K562 (cell line): ENCODE measurements around the gene PACC1. TPM values are rescaled to one million over a fixed set of nuclear protein-coding genes. Genes with fewer than 3 reads are reported as not detected.
A peak's percentile ranks its signal among the peaks of the same experiment; 100 is the strongest.

Experiments used
- ATF7 ChIP-seq: fragments of 450-650 bp; IDR thresholded peaks from 2 replicates; pipeline ENCODE4 v1.7.1; 2014; ENCODE audit warnings: mild to moderate bottlenecking, moderate library complexity
- BDP1 ChIP-seq: IDR thresholded peaks from 3 replicates; pipeline ENCODE4 v1.6.1; 2011; ENCODE audit not compliant: insufficient read length, insufficient read depth
- CBX1 ChIP-seq: sonication (generic); IDR thresholded peaks from 2 replicates; pipeline ENCODE4 v1.6.1; 2016; ENCODE audit warnings: antibody characterized with exemption, low read depth, mild to moderate bottlenecking
- CREM ChIP-seq: IDR thresholded peaks from 2 replicates; pipeline ENCODE4 v1.6.1; 2014; ENCODE audit warnings: antibody characterized with exemption, low read depth
- E2F3 ChIP-seq: fragments of 250-450 bp; sonication (Bioruptor Pico); IDR thresholded peaks from 2 replicates; pipeline ENCODE4 v1.4.0; 2020; ENCODE audit warnings: mild to moderate bottlenecking
- ELF4 ChIP-seq: fragments of 450-650 bp; formaldehyde crosslinking; IDR thresholded peaks from 2 replicates; pipeline ENCODE4 v1.4.0; 2022; ENCODE audit warnings: missing genetic modification characterization
- FOSL1 ChIP-seq: fragments of 200-800 bp; sonication (Bioruptor generic); conservative IDR thresholded peaks from 2 replicates; pipeline ENCODE4 v1.6.1; 2016; ENCODE audit warnings: missing genetic modification characterization, missing compliant biosample characterization
- GATAD2B ChIP-seq: fragments of 450-650 bp; IDR thresholded peaks from 2 replicates; pipeline ENCODE4 v1.6.1; 2017; ENCODE audit warnings: mild to moderate bottlenecking, borderline replicate concordance
- OTX1 ChIP-seq: fragments of 450-650 bp; formaldehyde crosslinking; IDR thresholded peaks from 2 replicates; pipeline ENCODE4 v1.4.0; 2022; ENCODE audit warnings: mild to moderate bottlenecking
- PHF21A ChIP-seq: fragments of 450-650 bp; IDR thresholded peaks from 2 replicates; pipeline ENCODE4 v1.6.1; 2017; ENCODE audit warnings: low read depth, borderline replicate concordance
- PML ChIP-seq: IDR thresholded peaks from 2 replicates; pipeline ENCODE4 v1.6.1; 2012; ENCODE audit warnings: low read length, inconsistent platforms
- SRSF9 ChIP-seq: fragments of 200-400 bp; formaldehyde crosslinking; IDR thresholded peaks from 2 replicates; pipeline ENCODE4 v1.6.1; 2017; ENCODE audit warnings: low read depth, low read length, borderline replicate concordance
- polyA plus RNA-seq, 8 experiments: library from polyadenylated mRNA; depleted of rRNA in 4 of 8; stranded (reverse) in 5 of 8; unstranded in 3 of 8; fragments of >200 nt; fragmentation: Nextera tagmentation in 2 of 8; fragmentation: Illumina TruSeq in 1 of 8; extraction: Ambion mirVana in 2 of 8; extraction: Trizol in 1 of 8; gene quantifications; 2 replicates each; pipeline versions ENCODE4 v1.2.1 to v1.2.3, GENCODE V29; 2011 to 2014; ENCODE audit warnings: inconsistent platforms in 1 of 8, missing spikeins in 1 of 8
- total RNA-seq, 7 experiments: library from RNA; depleted of rRNA in 6 of 7; stranded (reverse); fragments of >200 nt in 6 of 7; fragmentation: Illumina TruSeq in 2 of 7; extraction: Trizol in 2 of 7; gene quantifications; 2 replicates each; pipeline versions ENCODE4 v1.2.1 to v1.2.3, GENCODE V29; 2011 to 2021; ENCODE audit warnings: low replicate concordance in 1 of 7
- TF ChIP-seq, protein P1 (sequence below): sonication (generic); formaldehyde crosslinking; IDR thresholded peaks from 2 replicates; pipeline ENCODE4 v1.8.0; 2022; ENCODE audit warnings: missing genetic modification reagents, mild to moderate bottlenecking, borderline replicate concordance
- TF ChIP-seq, protein P2 (sequence below): fragments of 450-650 bp; IDR thresholded peaks from 2 replicates; pipeline ENCODE4 v1.6.1; 2014; ENCODE audit warnings: low read depth, mild to moderate bottlenecking, moderate library complexity, borderline replicate concordance
- TF ChIP-seq, protein P3 (sequence below): fragments of 200-600 bp; sonication (generic); IDR thresholded peaks from one replicate; pipeline ENCODE4 v1.6.1; 2012; ENCODE audit warnings: mild to moderate bottlenecking, low read depth, low read length, inconsistent platforms

PACC1 gene
- total and polyA plus RNA-seq, 9 of the 15 experiments (the other 6 are each of a cell fraction or from before 2014, with no cell fraction given): 7.1 to 19.3 (median 14.9) TPM

DNA sequence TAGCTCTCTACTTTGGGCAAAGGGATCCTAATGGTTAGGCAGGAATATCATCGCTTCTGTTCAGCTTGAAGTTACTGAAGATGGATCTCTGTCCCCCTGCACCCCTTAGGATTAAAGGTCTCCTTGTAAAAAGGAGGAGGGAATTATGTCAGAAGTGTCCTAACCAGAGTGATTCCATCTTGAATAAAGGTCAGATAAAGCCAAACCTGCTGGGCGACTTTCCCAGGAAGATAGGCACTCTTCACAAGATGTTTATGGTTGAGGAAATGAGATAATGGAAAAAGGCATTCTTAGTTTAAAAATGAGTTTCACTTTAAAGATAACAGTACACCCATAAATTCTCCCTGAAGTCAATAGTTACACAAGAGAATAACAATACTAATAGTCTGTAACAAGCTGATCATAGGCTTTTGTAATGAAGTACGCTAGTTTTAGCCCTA, 16.3 kb upstream of the PACC1 start (continued):
- TF ChIP-seq SRSF9 (no peak), PML (peak; percentile 83), CREM (no peak), ELF4 (CRISPR knock-in tag) (peak; percentile 93), PHF21A (no peak), FOSL1 (tag) (peak; percentile 49), E2F3 (CRISPR knock-in tag) (no peak), CBX1 (no peak), ATF7 (peak; percentile 47; the same call in 1 of the 2 replicates), BDP1 (no peak), OTX1 (CRISPR knock-in tag) (peak; percentile 66; the same call in 1 of the 2 replicates), GATAD2B (peak; percentile 86)
- TF ChIP-seq, protein P1, sequence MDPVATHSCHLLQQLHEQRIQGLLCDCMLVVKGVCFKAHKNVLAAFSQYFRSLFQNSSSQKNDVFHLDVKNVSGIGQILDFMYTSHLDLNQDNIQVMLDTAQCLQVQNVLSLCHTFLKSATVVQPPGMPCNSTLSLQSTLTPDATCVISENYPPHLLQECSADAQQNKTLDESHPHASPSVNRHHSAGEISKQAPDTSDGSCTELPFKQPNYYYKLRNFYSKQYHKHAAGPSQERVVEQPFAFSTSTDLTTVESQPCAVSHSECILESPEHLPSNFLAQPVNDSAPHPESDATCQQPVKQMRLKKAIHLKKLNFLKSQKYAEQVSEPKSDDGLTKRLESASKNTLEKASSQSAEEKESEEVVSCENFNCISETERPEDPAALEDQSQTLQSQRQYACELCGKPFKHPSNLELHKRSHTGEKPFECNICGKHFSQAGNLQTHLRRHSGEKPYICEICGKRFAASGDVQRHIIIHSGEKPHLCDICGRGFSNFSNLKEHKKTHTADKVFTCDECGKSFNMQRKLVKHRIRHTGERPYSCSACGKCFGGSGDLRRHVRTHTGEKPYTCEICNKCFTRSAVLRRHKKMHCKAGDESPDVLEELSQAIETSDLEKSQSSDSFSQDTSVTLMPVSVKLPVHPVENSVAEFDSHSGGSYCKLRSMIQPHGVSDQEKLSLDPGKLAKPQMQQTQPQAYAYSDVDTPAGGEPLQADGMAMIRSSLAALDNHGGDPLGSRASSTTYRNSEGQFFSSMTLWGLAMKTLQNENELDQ (CRISPR knock-in tag): no peak
- TF ChIP-seq, protein P2, sequence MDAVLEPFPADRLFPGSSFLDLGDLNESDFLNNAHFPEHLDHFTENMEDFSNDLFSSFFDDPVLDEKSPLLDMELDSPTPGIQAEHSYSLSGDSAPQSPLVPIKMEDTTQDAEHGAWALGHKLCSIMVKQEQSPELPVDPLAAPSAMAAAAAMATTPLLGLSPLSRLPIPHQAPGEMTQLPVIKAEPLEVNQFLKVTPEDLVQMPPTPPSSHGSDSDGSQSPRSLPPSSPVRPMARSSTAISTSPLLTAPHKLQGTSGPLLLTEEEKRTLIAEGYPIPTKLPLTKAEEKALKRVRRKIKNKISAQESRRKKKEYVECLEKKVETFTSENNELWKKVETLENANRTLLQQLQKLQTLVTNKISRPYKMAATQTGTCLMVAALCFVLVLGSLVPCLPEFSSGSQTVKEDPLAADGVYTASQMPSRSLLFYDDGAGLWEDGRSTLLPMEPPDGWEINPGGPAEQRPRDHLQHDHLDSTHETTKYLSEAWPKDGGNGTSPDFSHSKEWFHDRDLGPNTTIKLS: no peak
- TF ChIP-seq, protein P3, sequence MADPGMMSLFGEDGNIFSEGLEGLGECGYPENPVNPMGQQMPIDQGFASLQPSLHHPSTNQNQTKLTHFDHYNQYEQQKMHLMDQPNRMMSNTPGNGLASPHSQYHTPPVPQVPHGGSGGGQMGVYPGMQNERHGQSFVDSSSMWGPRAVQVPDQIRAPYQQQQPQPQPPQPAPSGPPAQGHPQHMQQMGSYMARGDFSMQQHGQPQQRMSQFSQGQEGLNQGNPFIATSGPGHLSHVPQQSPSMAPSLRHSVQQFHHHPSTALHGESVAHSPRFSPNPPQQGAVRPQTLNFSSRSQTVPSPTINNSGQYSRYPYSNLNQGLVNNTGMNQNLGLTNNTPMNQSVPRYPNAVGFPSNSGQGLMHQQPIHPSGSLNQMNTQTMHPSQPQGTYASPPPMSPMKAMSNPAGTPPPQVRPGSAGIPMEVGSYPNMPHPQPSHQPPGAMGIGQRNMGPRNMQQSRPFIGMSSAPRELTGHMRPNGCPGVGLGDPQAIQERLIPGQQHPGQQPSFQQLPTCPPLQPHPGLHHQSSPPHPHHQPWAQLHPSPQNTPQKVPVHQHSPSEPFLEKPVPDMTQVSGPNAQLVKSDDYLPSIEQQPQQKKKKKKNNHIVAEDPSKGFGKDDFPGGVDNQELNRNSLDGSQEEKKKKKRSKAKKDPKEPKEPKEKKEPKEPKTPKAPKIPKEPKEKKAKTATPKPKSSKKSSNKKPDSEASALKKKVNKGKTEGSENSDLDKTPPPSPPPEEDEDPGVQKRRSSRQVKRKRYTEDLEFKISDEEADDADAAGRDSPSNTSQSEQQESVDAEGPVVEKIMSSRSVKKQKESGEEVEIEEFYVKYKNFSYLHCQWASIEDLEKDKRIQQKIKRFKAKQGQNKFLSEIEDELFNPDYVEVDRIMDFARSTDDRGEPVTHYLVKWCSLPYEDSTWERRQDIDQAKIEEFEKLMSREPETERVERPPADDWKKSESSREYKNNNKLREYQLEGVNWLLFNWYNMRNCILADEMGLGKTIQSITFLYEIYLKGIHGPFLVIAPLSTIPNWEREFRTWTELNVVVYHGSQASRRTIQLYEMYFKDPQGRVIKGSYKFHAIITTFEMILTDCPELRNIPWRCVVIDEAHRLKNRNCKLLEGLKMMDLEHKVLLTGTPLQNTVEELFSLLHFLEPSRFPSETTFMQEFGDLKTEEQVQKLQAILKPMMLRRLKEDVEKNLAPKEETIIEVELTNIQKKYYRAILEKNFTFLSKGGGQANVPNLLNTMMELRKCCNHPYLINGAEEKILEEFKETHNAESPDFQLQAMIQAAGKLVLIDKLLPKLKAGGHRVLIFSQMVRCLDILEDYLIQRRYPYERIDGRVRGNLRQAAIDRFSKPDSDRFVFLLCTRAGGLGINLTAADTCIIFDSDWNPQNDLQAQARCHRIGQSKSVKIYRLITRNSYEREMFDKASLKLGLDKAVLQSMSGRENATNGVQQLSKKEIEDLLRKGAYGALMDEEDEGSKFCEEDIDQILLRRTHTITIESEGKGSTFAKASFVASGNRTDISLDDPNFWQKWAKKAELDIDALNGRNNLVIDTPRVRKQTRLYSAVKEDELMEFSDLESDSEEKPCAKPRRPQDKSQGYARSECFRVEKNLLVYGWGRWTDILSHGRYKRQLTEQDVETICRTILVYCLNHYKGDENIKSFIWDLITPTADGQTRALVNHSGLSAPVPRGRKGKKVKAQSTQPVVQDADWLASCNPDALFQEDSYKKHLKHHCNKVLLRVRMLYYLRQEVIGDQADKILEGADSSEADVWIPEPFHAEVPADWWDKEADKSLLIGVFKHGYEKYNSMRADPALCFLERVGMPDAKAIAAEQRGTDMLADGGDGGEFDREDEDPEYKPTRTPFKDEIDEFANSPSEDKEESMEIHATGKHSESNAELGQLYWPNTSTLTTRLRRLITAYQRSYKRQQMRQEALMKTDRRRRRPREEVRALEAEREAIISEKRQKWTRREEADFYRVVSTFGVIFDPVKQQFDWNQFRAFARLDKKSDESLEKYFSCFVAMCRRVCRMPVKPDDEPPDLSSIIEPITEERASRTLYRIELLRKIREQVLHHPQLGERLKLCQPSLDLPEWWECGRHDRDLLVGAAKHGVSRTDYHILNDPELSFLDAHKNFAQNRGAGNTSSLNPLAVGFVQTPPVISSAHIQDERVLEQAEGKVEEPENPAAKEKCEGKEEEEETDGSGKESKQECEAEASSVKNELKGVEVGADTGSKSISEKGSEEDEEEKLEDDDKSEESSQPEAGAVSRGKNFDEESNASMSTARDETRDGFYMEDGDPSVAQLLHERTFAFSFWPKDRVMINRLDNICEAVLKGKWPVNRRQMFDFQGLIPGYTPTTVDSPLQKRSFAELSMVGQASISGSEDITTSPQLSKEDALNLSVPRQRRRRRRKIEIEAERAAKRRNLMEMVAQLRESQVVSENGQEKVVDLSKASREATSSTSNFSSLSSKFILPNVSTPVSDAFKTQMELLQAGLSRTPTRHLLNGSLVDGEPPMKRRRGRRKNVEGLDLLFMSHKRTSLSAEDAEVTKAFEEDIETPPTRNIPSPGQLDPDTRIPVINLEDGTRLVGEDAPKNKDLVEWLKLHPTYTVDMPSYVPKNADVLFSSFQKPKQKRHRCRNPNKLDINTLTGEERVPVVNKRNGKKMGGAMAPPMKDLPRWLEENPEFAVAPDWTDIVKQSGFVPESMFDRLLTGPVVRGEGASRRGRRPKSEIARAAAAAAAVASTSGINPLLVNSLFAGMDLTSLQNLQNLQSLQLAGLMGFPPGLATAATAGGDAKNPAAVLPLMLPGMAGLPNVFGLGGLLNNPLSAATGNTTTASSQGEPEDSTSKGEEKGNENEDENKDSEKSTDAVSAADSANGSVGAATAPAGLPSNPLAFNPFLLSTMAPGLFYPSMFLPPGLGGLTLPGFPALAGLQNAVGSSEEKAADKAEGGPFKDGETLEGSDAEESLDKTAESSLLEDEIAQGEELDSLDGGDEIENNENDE: no peak
